ENCODE measurements around the gene ALK. TPM values are rescaled to one million over a fixed set of nuclear protein-coding genes. Genes with fewer than 3 reads are reported as not detected.
A peak's percentile ranks its signal among the peaks of the same experiment; 100 is the strongest.

ALK gene
- total and polyA plus RNA-seq, 7 experiments from 2014 or later: 0.13 TPM; not detected in 6

DNA sequence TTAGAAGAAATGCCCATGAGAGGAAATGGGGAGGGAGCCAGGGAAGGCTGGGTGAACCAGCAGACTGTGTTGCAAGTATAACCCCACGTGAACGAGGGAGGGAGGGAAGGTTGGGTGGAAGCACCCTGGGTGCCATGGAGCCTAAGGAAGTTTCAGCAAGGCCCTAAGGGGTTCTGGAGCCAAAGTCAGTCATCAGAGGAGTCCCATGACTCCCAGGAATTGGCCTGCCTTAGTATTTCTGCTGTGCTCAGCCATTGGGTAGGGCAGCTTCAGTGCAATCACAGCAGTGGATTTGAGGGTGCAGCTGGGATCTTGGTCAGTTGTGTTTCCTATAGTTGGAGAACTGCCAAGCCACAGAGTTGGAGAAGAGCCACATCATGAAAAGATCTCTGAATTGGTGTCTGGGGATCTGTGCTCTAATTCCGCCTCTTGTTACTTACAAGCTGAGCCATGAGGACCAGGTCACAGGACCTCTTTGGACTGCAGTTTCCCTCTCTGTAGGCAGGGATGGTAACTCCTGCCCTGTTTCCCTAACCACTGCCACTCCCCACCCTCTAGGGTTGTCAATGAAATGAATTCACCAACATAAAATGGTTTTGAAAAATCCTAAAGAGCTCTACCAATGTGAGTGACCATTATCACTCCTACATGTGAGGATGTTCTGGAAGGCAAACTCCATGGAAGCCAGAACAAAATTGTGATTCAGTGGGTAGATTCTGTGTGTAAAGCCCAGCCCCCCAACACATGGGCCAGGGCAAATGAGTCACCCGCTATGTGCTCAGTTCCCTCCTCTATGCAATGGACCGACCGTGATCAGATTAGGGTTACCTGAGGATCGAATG lies 697.3 kb downstream of the ALK start:
- Histone ChIP-seq H3K27ac (ENCODE audit: low read depth, low read length) (no peak overlapping the region), H3K4me1 (ENCODE audit: control insufficient read depth in 2 of 2, insufficient read depth in 2 of 2, low read length in 2 of 2) (no peaks in the 10 kb centered on the region), H3K27me3 (ENCODE audit: control insufficient read depth in 2 of 2, insufficient read depth in 2 of 2, low read length in 2 of 2) (no peaks in the 10 kb centered on the region), H3K9me3 (ENCODE audit: control insufficient read depth in 2 of 3, low read length in 3 of 3) (no peaks in the 10 kb centered on the region), H3K36me3 (ENCODE audit: control insufficient read depth in 2 of 3, insufficient read depth in 3 of 3, low read length in 3 of 3) (no peaks in the 10 kb centered on the region), H3K4me3 (ENCODE audit: low read length) (no peak overlapping the region)
- intact Hi-C loops (cut with micrococcal nuclease): no loop called here
- POLR2A ChIA-PET: interaction anchor here (0.8 kb wide), 1 partner anchor 14 kb away, joined by 3 read pairs; no protein-coding TSS in a partner anchor
- Mint-ChIP-seq H3K27me3 (peaks cover 0 to 25% (median 5%) of the 10 kb centered on the region in 5 donors), H3K4me3 (no peak overlapping the region), H3K36me3 (peaks cover 0 to 7% (median 0%) of the 10 kb centered on the region in 5 donors), H3K4me1 (peaks cover 0 to 2% (median 0%) of the 10 kb centered on the region in 7 donors), H3K27ac (no peak overlapping the region), H3K9me3 (peaks cover 0 to 1% (median 0%) of the 10 kb centered on the region in 11 donors)
- ATAC-seq: peak; percentile 20
- no peak for DNase-seq
- CTCF ChIA-PET: no interaction called here

DNA sequence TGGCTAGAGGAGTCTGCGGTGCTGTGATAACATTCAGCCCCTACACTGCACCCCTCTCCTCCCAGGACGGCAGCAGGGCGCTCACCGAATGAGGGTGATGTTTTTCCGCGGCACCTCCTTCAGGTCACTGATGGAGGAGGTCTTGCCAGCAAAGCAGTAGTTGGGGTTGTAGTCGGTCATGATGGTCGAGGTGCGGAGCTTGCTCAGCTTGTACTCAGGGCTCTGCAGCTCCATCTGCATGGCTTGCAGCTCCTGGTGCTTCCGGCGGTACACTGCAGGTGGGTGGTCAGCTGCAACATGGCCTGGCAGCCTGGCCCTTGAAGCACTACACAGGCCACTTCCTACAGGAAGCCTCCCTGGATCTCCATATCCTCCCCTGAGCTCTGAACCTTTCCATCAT lies 698.1 kb downstream of the ALK start:
- Histone ChIP-seq H3K4me1 (ENCODE audit: control insufficient read depth in 2 of 2, insufficient read depth in 2 of 2, low read length in 2 of 2) (no peaks in the 10 kb centered on the region), H3K27me3 (ENCODE audit: control insufficient read depth in 2 of 2, insufficient read depth in 2 of 2, low read length in 2 of 2) (no peaks in the 10 kb centered on the region), H3K9me3 (ENCODE audit: control insufficient read depth in 2 of 3, low read length in 3 of 3) (no peaks in the 10 kb centered on the region), H3K36me3 (ENCODE audit: control insufficient read depth in 2 of 3, insufficient read depth in 3 of 3, low read length in 3 of 3) (no peaks in the 10 kb centered on the region), H3K27ac (ENCODE audit: low read depth, low read length) (no peak overlapping the region), H3K4me3 (ENCODE audit: low read length) (no peak overlapping the region)
- intact Hi-C loops (cut with micrococcal nuclease): no loop called here
- peaks cover 0 to 1% (median 0%) of the 10 kb centered on the region in 11 donors for H3K9me3 Mint-ChIP-seq
- H3K4me3 Mint-ChIP-seq: no peak overlapping the region
- no peak overlapping the region for H3K27ac Mint-ChIP-seq
- ChIA-PET CTCF (no interaction called here), POLR2A (no interaction called here)
- ATAC-seq (no peak), DNase-seq (no peak)
- H3K4me1 Mint-ChIP-seq: peaks cover 0 to 2% (median 0%) of the 10 kb centered on the region in 7 donors
- peaks cover 0 to 7% (median 0%) of the 10 kb centered on the region in 5 donors for H3K36me3 Mint-ChIP-seq
- H3K27me3 Mint-ChIP-seq: peaks cover 0 to 24% (median 5%) of the 10 kb centered on the region in 5 donors

DNA sequence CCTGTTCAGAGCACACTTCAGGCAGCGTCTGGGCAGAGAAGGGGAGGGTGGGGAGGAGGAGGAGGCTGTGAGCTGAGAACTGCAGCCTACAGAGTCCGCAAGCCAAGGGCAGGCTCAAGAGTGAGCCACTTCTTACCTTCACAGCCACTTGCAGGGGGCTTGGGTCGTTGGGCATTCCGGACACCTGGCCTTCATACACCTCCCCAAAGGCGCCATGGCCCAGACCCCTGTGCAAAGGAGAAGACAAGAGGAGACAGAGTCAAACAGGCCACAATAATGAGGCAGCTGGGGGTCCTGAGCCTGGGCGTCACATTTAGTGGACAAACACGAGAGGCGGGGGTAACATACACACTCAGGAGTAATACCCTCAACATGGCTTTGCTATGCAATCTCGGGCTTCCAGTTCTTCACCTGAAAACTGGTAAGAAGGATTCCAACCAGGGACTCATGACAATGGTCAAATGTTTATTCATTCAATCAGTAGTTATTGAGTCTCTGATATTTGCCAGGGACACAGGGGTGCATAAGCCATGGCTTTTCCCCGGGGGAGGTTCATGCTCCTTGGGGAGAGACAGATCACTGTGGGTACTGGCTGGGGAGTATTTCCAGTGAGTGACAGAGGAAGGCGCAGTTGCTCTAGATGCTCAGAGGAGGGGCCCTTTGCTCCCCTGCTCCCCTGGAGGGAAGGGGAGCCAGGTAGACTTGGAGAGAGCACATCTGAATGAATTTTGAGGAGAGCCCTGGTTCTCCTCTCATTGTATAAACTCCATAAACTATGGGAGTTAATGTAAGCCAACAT lies 698.8 kb downstream of the ALK start:
- ChIA-PET POLR2A (no interaction called here), CTCF (no interaction called here)
- Mint-ChIP-seq H3K36me3 (peaks cover 0 to 7% (median 0%) of the 10 kb centered on the region in 5 donors), H3K4me1 (peaks cover 0 to 2% (median 0%) of the 10 kb centered on the region in 7 donors), H3K4me3 (no peak overlapping the region), H3K27ac (no peak overlapping the region), H3K27me3 (peaks cover 0 to 20% (median 5%) of the 10 kb centered on the region in 5 donors), H3K9me3 (peaks cover 0 to 1% (median 0%) of the 10 kb centered on the region in 11 donors)
- Histone ChIP-seq H3K27me3 (ENCODE audit: control insufficient read depth in 2 of 2, insufficient read depth in 2 of 2, low read length in 2 of 2) (no peaks in the 10 kb centered on the region), H3K4me1 (ENCODE audit: control insufficient read depth in 2 of 2, insufficient read depth in 2 of 2, low read length in 2 of 2) (no peaks in the 10 kb centered on the region), H3K4me3 (ENCODE audit: low read length) (no peak overlapping the region), H3K27ac (ENCODE audit: low read depth, low read length) (no peak overlapping the region), H3K36me3 (ENCODE audit: control insufficient read depth in 2 of 3, insufficient read depth in 3 of 3, low read length in 3 of 3) (no peaks in the 10 kb centered on the region), H3K9me3 (ENCODE audit: control insufficient read depth in 2 of 3, low read length in 3 of 3) (no peaks in the 10 kb centered on the region)
- DNase-seq (no peak), ATAC-seq (no peak)
- intact Hi-C loops (cut with micrococcal nuclease): no loop called here

DNA sequence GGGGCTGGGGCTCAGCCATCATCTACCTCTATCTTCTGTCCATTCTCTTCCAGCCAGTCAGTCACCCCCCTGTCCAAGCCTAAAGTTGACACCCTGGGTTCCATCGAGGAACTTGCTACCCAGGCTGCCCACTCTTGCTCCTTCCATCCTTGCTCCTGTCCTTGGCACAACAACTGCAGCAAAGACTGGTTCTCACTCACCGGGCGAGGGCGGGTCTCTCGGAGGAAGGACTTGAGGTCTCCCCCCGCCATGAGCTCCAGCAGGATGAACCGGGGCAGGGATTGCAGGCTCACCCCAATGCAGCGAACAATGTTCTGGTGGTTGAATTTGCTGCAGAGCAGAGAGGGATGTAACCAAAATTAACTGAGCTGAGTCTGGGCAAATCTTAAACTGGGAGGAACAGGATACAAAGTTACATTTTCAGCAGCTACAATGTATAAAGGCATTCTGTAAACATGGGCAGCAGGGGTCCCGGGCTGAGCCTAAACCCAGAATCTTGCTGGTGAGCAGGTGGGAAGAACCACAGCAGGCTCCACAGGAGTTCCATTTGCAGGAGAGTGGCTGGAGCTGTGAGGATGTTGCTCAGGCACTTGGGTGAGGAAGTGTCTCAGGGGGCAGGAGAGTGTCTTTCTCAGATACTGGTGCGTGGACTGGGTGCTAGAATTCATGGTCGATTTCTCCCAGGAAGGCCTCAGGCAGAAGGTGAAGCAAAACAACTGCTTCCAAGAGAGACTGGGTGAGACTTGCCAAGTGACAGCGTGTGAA lies 700.7 kb downstream of the ALK start:
- POLR2A ChIA-PET: no interaction called here
- CTCF ChIA-PET: no interaction called here

DNA sequence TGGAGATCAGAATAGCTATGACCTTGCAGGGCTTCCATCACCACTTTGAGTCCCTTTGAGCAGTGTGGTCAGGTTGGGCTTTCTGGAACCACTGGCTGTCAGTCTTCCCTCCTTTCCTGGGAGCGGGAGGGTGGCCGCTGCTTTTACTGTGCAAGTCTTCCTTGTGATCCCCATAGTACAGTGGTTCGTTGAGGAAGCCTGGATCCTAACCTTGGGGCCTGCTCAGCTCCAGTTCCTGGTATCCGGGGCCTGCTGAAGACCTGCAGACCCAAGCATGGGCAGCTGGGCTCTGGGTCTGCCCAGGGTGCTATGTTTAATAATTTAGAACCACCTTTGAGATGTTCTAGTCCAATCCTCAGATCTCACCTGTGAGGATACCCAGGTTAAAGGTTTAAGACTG lies 702.0 kb downstream of the ALK start:
- Histone ChIP-seq H3K4me3 (ENCODE audit: low read length) (no peak overlapping the region), H3K27me3 (ENCODE audit: control insufficient read depth in 2 of 2, insufficient read depth in 2 of 2, low read length in 2 of 2) (no peaks in the 10 kb centered on the region), H3K27ac (ENCODE audit: low read depth, low read length) (no peak overlapping the region), H3K4me1 (ENCODE audit: control insufficient read depth in 2 of 2, insufficient read depth in 2 of 2, low read length in 2 of 2) (no peaks in the 10 kb centered on the region), H3K36me3 (ENCODE audit: control insufficient read depth in 2 of 3, insufficient read depth in 3 of 3, low read length in 3 of 3) (no peaks in the 10 kb centered on the region), H3K9me3 (ENCODE audit: control insufficient read depth in 2 of 3, low read length in 3 of 3) (no peaks in the 10 kb centered on the region)
- H3K4me3 Mint-ChIP-seq: no peak overlapping the region
- peaks cover 0 to 1% (median 0%) of the 10 kb centered on the region in 11 donors for H3K9me3 Mint-ChIP-seq
- ChIA-PET CTCF (no interaction called here), POLR2A (no interaction called here)
- intact Hi-C loops (cut with micrococcal nuclease): no loop called here
- peaks cover 0 to 2% (median 0%) of the 10 kb centered on the region in 5 donors for H3K27me3 Mint-ChIP-seq
- H3K4me1 Mint-ChIP-seq: peaks cover 0 to 2% (median 0%) of the 10 kb centered on the region in 7 donors
- peaks cover 0 to 7% (median 0%) of the 10 kb centered on the region in 5 donors for H3K36me3 Mint-ChIP-seq
- peak overlapping the region in 1 of 9 donors; percentile 26 for H3K27ac Mint-ChIP-seq
- ATAC-seq (no peak), DNase-seq (no peak)

More for the DNA sequence above, 700.7 kb downstream of the ALK start:
- no peaks in the 10 kb centered on the region for H3K9me3 ChIP-seq (ENCODE audit: control insufficient read depth in 2 of 3, low read length in 3 of 3)
- H3K36me3 ChIP-seq (ENCODE audit: control insufficient read depth in 2 of 3, insufficient read depth in 3 of 3, low read length in 3 of 3): no peaks in the 10 kb centered on the region
- Mint-ChIP-seq H3K27ac (no peak overlapping the region), H3K36me3 (peaks cover 0 to 7% (median 0%) of the 10 kb centered on the region in 5 donors), H3K4me3 (no peak overlapping the region), H3K4me1 (peaks cover 0 to 2% (median 0%) of the 10 kb centered on the region in 7 donors), H3K27me3 (peaks cover 0 to 6% (median 3%) of the 10 kb centered on the region in 5 donors), H3K9me3 (peaks cover 0 to 1% (median 0%) of the 10 kb centered on the region in 11 donors)
- H3K27ac ChIP-seq (ENCODE audit: low read depth, low read length): no peak overlapping the region
- intact Hi-C loops (cut with micrococcal nuclease): no loop called here
- no peak overlapping the region for H3K4me3 ChIP-seq (ENCODE audit: low read length)
- no peak for DNase-seq
- no peak for ATAC-seq
- no peaks in the 10 kb centered on the region for H3K27me3 ChIP-seq (ENCODE audit: control insufficient read depth in 2 of 2, insufficient read depth in 2 of 2, low read length in 2 of 2)
- no peaks in the 10 kb centered on the region for H3K4me1 ChIP-seq (ENCODE audit: control insufficient read depth in 2 of 2, insufficient read depth in 2 of 2, low read length in 2 of 2)

DNA sequence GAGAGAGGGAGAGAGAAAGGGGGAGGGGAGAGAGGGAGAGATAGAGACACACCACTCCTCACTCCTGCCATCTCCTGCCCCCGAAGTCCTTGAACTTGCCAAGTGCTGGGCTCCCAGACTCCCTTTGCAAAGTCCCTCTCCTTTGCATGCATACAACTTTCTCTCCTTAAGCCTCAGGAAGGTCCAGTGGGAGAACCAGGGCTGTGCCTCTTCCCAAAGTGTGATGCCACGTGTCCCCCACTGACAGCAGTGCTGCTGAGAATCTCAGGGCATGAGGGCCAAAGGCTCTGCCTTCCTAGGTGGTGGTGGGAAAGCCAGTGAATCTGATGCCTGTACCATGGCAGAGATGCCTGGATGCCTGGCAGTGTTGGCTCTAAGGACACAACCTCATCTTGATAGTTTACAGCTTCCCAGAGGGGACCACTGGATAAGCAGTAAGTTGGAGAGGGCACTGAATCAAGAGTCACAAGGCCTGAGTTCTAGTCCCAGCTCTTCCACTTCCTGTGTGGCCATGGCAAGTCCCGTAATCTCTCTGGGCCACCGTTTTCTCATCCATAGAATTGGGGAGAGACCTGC lies 702.7 kb downstream of the ALK start:
- H3K27me3 Mint-ChIP-seq: no peaks in the 10 kb centered on the region
- no peak overlapping the region for H3K4me3 ChIP-seq (ENCODE audit: low read length)
- POLR2A ChIA-PET: no interaction called here
- ATAC-seq: no peak
- no peaks in the 10 kb centered on the region for H3K27me3 ChIP-seq (ENCODE audit: control insufficient read depth in 2 of 2, insufficient read depth in 2 of 2, low read length in 2 of 2)
- no peaks in the 10 kb centered on the region for H3K36me3 ChIP-seq (ENCODE audit: control insufficient read depth in 2 of 3, insufficient read depth in 3 of 3, low read length in 3 of 3)
- intact Hi-C loops (cut with micrococcal nuclease): no loop called here
- peaks cover 0 to 1% (median 0%) of the 10 kb centered on the region in 11 donors for H3K9me3 Mint-ChIP-seq
- peaks cover 0 to 7% (median 0%) of the 10 kb centered on the region in 5 donors for H3K36me3 Mint-ChIP-seq
- no peaks in the 10 kb centered on the region for H3K4me1 ChIP-seq (ENCODE audit: control insufficient read depth in 2 of 2, insufficient read depth in 2 of 2, low read length in 2 of 2)
- no peak for DNase-seq
- CTCF ChIA-PET: no interaction called here
- peaks cover 0 to 4% (median 0%) of the 10 kb centered on the region in 7 donors for H3K4me1 Mint-ChIP-seq
- H3K9me3 ChIP-seq (ENCODE audit: control insufficient read depth in 2 of 3, low read length in 3 of 3): no peaks in the 10 kb centered on the region
- no peak overlapping the region for H3K27ac ChIP-seq (ENCODE audit: low read depth, low read length)
- H3K4me3 Mint-ChIP-seq: no peak overlapping the region
- no peak overlapping the region for H3K27ac Mint-ChIP-seq

Data from naive thymus-derived CD4-positive, alpha-beta T cell (primary cell).